Measurements from ENCODE around the gene KCP.

GRCh38 chr7:128940494-128941322, 30.2 kb upstream of the KCP start:
- TF ChIP-seq CTCF (IDR thresholded peaks at IDR 0.05) (no peak), POLR2A (IDR thresholded peaks at IDR 0.05) (no peak)
